Thoracic aorta (tissue), 2 donors: ENCODE results near the gene PDCD2L. TPM values are rescaled to one million over a fixed set of nuclear protein-coding genes. Genes with fewer than 3 reads are reported as not detected.
"Not testable (repeated sequence)": the region's sequence is repeated elsewhere in the genome, so short reads cannot be mapped to it uniquely, and the experiment has no call there.

Experiments used
- ATAC-seq: fragments of 150-250 bp; one replicate; pipeline ENCODE4 v1.8.0; 2017; ENCODE audit warnings: low read depth; ENCODE audit not compliant: insufficient number of reproducible peaks, low FRiP score
- DNase-seq: peaks from one replicate; pipeline ENCODE4 v3.0.0-alpha.2; 2020; ENCODE audit warnings: low spot score
- H3K27ac ChIP-seq, 2 donors: fragments of 200-600 bp; sonication (generic); 1 replicate in 1 of 2; 2 replicates in 1 of 2; pipeline ENCODE4 v1.5.1; 2016; ENCODE audit warnings: mild to moderate bottlenecking in 2 of 2, moderate library complexity in 2 of 2
- H3K27me3 ChIP-seq: fragments of 200-600 bp; sonication (generic); replicated peaks from 2 replicates; pipeline ENCODE4 v1.6.0; 2016; ENCODE audit warnings: mild to moderate bottlenecking; ENCODE audit not compliant: insufficient read depth
- H3K36me3 ChIP-seq: fragments of 200-600 bp; sonication (generic); one replicate; pipeline ENCODE4 v1.5.1; 2016
- H3K4me1 ChIP-seq, 2 donors: fragments of 200-600 bp; sonication (generic); 1 replicate in 1 of 2; 2 replicates in 1 of 2; pipeline versions ENCODE4 v1.5.1 to v1.6.0; 2016; ENCODE audit warnings: low read depth in 2 of 2, mild to moderate bottlenecking in 1 of 2; ENCODE audit not compliant: control insufficient read depth in 1 of 2
- H3K4me3 ChIP-seq: fragments of 200-600 bp; sonication (generic); 2 replicates; pipeline ENCODE4 v1.5.1; 2016; ENCODE audit warnings: mild to moderate bottlenecking
- H3K9me3 ChIP-seq: fragments of 200-600 bp; sonication (generic); 2 replicates; pipeline ENCODE4 v1.5.1; 2016
- total RNA-seq, 2 donors: library from RNA; depleted of rRNA; stranded (reverse); fragments of >200 nt; gene quantifications; one replicate each; pipeline versions ENCODE4 v1.1.0 to v1.2.3, GENCODE V29; 2016
- TF ChIP-seq, protein P1 (sequence below): fragments of 200-600 bp; sonication (generic); IDR thresholded peaks from one replicate; pipeline ENCODE4 v1.5.1; 2019; ENCODE audit warnings: antibody characterized with exemption

PDCD2L gene
- total RNA-seq, 2 donors from 2014 or later, result 6.2 to 12.8 TPM

GRCh38 chr19:34367624-34367957 lies 36.6 kb upstream of the PDCD2L start:
- ATAC-seq, result no peak
- Histone ChIP-seq H3K27ac (no peak overlapping the region), H3K9me3 (no peaks in the 10 kb centered on the region), H3K4me1 (peaks cover 11 to 22% of the 10 kb centered on the region in 2 donors), H3K4me3 (no peak overlapping the region), H3K27me3 (no peaks in the 10 kb centered on the region), H3K36me3 (peaks cover 26% of the 10 kb centered on the region)
- TF ChIP-seq, protein P1, sequence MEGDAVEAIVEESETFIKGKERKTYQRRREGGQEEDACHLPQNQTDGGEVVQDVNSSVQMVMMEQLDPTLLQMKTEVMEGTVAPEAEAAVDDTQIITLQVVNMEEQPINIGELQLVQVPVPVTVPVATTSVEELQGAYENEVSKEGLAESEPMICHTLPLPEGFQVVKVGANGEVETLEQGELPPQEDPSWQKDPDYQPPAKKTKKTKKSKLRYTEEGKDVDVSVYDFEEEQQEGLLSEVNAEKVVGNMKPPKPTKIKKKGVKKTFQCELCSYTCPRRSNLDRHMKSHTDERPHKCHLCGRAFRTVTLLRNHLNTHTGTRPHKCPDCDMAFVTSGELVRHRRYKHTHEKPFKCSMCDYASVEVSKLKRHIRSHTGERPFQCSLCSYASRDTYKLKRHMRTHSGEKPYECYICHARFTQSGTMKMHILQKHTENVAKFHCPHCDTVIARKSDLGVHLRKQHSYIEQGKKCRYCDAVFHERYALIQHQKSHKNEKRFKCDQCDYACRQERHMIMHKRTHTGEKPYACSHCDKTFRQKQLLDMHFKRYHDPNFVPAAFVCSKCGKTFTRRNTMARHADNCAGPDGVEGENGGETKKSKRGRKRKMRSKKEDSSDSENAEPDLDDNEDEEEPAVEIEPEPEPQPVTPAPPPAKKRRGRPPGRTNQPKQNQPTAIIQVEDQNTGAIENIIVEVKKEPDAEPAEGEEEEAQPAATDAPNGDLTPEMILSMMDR, result no peak
- DNase-seq, result no peak

GRCh38 chr19:34368338-34368737 lies 35.9 kb upstream of the PDCD2L start:
- peaks cover 11 to 22% of the 10 kb centered on the region in 2 donors for H3K4me1 ChIP-seq
- TF ChIP-seq, protein P1, result no peak

GRCh38 chr19:34369166-34369565 lies 35.0 kb upstream of the PDCD2L start:
- H3K9me3 ChIP-seq, H3K27ac ChIP-seq, H3K4me3 ChIP-seq, DNase-seq, H3K27me3 ChIP-seq, ATAC-seq: not testable (repeated sequence)
- peaks cover 28% of the 10 kb centered on the region for H3K36me3 ChIP-seq
- peaks cover 11 to 22% of the 10 kb centered on the region in 2 donors for H3K4me1 ChIP-seq

More at GRCh38 chr19:34368338-34368737, 35.9 kb upstream of the PDCD2L start:
- Histone ChIP-seq H3K4me3 (no peak overlapping the region), H3K27me3 (no peaks in the 10 kb centered on the region), H3K36me3 (peaks cover 28% of the 10 kb centered on the region), H3K27ac (no peak overlapping the region), H3K9me3 (no peaks in the 10 kb centered on the region)
- DNase-seq, result no peak
- ATAC-seq, result no peak

DNA sequence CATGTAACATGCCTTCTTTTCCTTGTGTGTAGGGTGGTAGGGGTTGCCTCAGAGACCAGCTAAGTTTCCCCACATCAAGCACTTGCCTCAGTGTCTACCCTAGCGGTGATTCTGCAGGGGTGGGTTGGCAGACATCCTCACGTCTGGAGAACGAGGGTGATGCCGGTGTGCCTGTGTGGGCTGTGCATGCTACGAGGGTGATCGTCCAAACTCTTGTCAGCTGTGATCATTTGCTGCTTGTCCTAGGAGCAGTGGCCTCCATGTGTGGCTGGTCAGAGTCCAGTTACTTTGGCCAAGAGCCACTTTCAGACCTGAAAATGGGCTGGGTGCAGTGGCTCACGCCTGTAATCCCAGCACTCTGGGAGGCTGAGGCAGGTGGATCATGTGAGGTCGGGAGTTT lies 34.1 kb upstream of the PDCD2L start:
- no peak overlapping the region for H3K4me3 ChIP-seq
- no peaks in the 10 kb centered on the region for H3K9me3 ChIP-seq
- no peaks in the 10 kb centered on the region for H3K27me3 ChIP-seq
- H3K36me3 ChIP-seq, result peaks cover 28% of the 10 kb centered on the region
- no peak overlapping the region for H3K27ac ChIP-seq
- ATAC-seq (no peak), DNase-seq (no peak)
- TF ChIP-seq, protein P1, result no peak
- H3K4me1 ChIP-seq, result peaks cover 11 to 22% of the 10 kb centered on the region in 2 donors

- Histone ChIP-seq H3K9me3 (no peaks in the 10 kb centered on the region), H3K36me3 (peaks cover 35% of the 10 kb centered on the region), H3K4me1 (peaks cover 10 to 20% of the 10 kb centered on the region in 2 donors), H3K4me3 (no peak overlapping the region), H3K27me3 (no peaks in the 10 kb centered on the region), H3K27ac (no peak overlapping the region)
- DNase-seq (no peak), ATAC-seq (peak; percentile 40)
- TF ChIP-seq, protein P1, result no peak
These were observed 33.2 kb upstream of the PDCD2L start for GRCh38 chr19:34370983-34371382.

GRCh38 chr19:34373601-34374288 lies 30.5 kb upstream of the PDCD2L start:
- no peaks in the 10 kb centered on the region for H3K4me1 ChIP-seq
- H3K27me3 ChIP-seq, result no peaks in the 10 kb centered on the region
- no peak for DNase-seq
- H3K4me3 ChIP-seq, result no peak overlapping the region
- H3K9me3 ChIP-seq, result no peaks in the 10 kb centered on the region
- TF ChIP-seq, protein P1, result no peak
- H3K36me3 ChIP-seq, result peaks cover 40% of the 10 kb centered on the region
- no peak for ATAC-seq
- no peak overlapping the region for H3K27ac ChIP-seq
